Muscle layer of colon (tissue), 2 donors: ENCODE measurements around the gene TMC1.

Experiments used
- H3K27ac ChIP-seq: one replicate; pipeline ENCODE4 v1.7.0; 2013; ENCODE audit warnings: low read depth, mild to moderate bottlenecking, low read length, moderate library complexity
- H3K27me3 ChIP-seq, 2 donors: one replicate each; pipeline ENCODE4 v1.7.0; 2013; ENCODE audit warnings: low read length in 2 of 2, mild to moderate bottlenecking in 2 of 2; ENCODE audit not compliant: insufficient read depth in 2 of 2, control insufficient read depth in 1 of 2
- H3K36me3 ChIP-seq: one replicate; pipeline ENCODE4 v1.7.0; 2013; ENCODE audit warnings: mild to moderate bottlenecking, low read length; ENCODE audit not compliant: insufficient read depth
- H3K4me1 ChIP-seq: one replicate; pipeline ENCODE4 v1.7.0; 2013; ENCODE audit warnings: mild to moderate bottlenecking, low read length; ENCODE audit not compliant: insufficient read depth
- H3K4me3 ChIP-seq, 2 donors: one replicate each; pipeline ENCODE4 v1.7.0; 2013; ENCODE audit warnings: low read length in 2 of 2, low read depth in 1 of 2, mild to moderate bottlenecking in 1 of 2, moderate library complexity in 1 of 2
- H3K9ac ChIP-seq: one replicate; pipeline ENCODE4 v1.7.0; 2013; ENCODE audit warnings: low read length
- H3K9me3 ChIP-seq: one replicate; pipeline ENCODE4 v1.7.0; 2013; ENCODE audit warnings: mild to moderate bottlenecking, low read length
- donor health status: abdominal sarcoma.
- donor health status: Adenocarcinoma of cecum.

TMC1 gene

GRCh38 chr9:72627147-72627546, 105.7 kb downstream of the TMC1 start:
- Histone ChIP-seq H3K27ac (no peak overlapping the region), H3K9me3 (no peaks in the 10 kb centered on the region), H3K9ac (no peak overlapping the region)

GRCh38 chr9:72627956-72628540, 106.6 kb downstream of the TMC1 start:
- Histone ChIP-seq H3K4me1 (peaks cover 8% of the 10 kb centered on the region), H3K9me3 (no peaks in the 10 kb centered on the region), H3K4me3 (no peak overlapping the region), H3K36me3 (no peaks in the 10 kb centered on the region), H3K27me3 (no peaks in the 10 kb centered on the region), H3K27ac (no peak overlapping the region), H3K9ac (no peak overlapping the region)

More at GRCh38 chr9:72627147-72627546, 105.7 kb downstream of the TMC1 start:
- peaks cover 8% of the 10 kb centered on the region for H3K4me1 ChIP-seq
- H3K4me3 ChIP-seq = no peak overlapping the region
- H3K36me3 ChIP-seq = no peaks in the 10 kb centered on the region
- no peaks in the 10 kb centered on the region for H3K27me3 ChIP-seq

GRCh38 chr9:72633966-72634365, 112.6 kb downstream of the TMC1 start:
- Histone ChIP-seq H3K36me3 (no peaks in the 10 kb centered on the region), H3K4me1 (no peaks in the 10 kb centered on the region), H3K27me3 (no peaks in the 10 kb centered on the region), H3K9ac (no peak overlapping the region), H3K27ac (no peak overlapping the region), H3K4me3 (no peak overlapping the region), H3K9me3 (no peaks in the 10 kb centered on the region)

GRCh38 chr9:72635197-72635596, 113.8 kb downstream of the TMC1 start:
- H3K27me3 ChIP-seq = no peaks in the 10 kb centered on the region
- no peak overlapping the region for H3K4me3 ChIP-seq
- no peak overlapping the region for H3K27ac ChIP-seq
- no peaks in the 10 kb centered on the region for H3K36me3 ChIP-seq
- no peak overlapping the region for H3K9ac ChIP-seq
- no peaks in the 10 kb centered on the region for H3K4me1 ChIP-seq
- no peaks in the 10 kb centered on the region for H3K9me3 ChIP-seq

DNA sequence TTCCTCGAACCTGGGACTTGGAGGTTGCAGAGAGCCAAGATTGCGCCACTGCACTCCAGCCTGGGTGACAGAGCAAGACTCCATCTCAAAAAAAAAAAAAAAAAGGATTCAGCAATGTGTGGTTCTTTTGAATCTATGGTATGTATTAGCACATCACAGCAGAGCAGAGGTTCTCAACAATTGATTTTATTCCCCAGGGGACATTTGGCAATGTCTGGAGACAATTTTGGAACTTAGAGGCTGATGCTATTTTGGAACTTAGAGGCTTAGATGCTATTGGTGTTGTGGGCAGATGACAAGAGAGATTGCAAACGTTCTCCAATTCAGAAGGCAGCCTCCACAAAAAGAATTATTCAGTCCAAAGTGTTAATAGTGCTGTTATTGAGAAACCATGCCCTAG, 115.2 kb downstream of the TMC1 start:
- Histone ChIP-seq H3K27ac (no peak overlapping the region), H3K9me3 (no peaks in the 10 kb centered on the region), H3K27me3 (no peaks in the 10 kb centered on the region), H3K9ac (no peak overlapping the region), H3K4me1 (no peaks in the 10 kb centered on the region), H3K4me3 (no peak overlapping the region), H3K36me3 (no peaks in the 10 kb centered on the region)

DNA sequence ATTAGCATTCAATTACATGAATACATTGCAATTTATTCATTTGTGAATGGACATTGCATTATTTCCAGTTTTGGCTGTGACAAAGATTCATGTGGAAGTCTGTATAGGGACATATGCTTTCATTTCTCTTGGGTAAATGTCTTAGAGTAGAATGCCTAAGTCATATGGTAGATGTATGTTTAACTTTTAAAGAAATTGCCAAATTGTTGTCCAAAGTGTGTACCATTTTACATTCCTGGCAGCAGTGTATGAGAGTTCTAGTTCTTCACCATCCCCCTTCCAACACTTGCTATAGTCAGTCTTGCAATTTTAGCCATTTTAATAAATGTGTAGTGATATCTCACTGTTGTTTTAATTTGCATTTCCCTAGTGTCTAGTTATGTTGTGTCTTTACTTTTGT, 122.2 kb downstream of the TMC1 start:
- Histone ChIP-seq H3K4me3 (no peak overlapping the region), H3K4me1 (no peaks in the 10 kb centered on the region), H3K27me3 (no peaks in the 10 kb centered on the region), H3K27ac (no peak overlapping the region), H3K9ac (no peak overlapping the region), H3K9me3 (no peaks in the 10 kb centered on the region), H3K36me3 (no peaks in the 10 kb centered on the region)

DNA sequence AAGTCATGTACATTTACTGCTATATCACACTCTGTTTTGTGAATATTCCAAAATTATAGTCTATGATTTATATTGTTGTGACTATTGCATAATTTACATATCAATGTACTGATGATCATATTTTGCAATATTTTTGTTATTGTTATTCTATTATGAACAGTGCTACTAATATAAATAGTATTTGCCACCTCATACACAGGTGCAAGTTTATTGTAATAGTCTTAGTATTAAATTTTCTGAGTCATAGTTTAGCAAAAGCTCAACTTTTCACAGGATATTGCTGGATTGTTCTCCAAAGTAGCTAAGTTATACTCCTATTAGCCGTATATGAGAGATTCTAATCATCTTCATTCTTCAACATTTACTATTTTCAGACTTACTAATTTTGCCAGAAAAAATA, 124.7 kb downstream of the TMC1 start:
- no peak overlapping the region for H3K4me3 ChIP-seq
- no peaks in the 10 kb centered on the region for H3K27me3 ChIP-seq
- no peak overlapping the region for H3K27ac ChIP-seq
- H3K4me1 ChIP-seq = no peaks in the 10 kb centered on the region
- no peaks in the 10 kb centered on the region for H3K36me3 ChIP-seq
- no peak overlapping the region for H3K9ac ChIP-seq
- H3K9me3 ChIP-seq = no peaks in the 10 kb centered on the region

- Histone ChIP-seq H3K4me3 (no peak overlapping the region), H3K4me1 (no peaks in the 10 kb centered on the region), H3K36me3 (no peaks in the 10 kb centered on the region), H3K27ac (no peak overlapping the region), H3K9ac (no peak overlapping the region), H3K27me3 (no peaks in the 10 kb centered on the region), H3K9me3 (no peaks in the 10 kb centered on the region)
Measured at GRCh38 chr9:72648324-72649126, 127.1 kb downstream of the TMC1 start.

- no peaks in the 10 kb centered on the region for H3K4me1 ChIP-seq
- H3K36me3 ChIP-seq = no peaks in the 10 kb centered on the region
- H3K27ac ChIP-seq = no peak overlapping the region
- no peak overlapping the region for H3K9ac ChIP-seq
- no peak overlapping the region for H3K4me3 ChIP-seq
- H3K27me3 ChIP-seq = no peaks in the 10 kb centered on the region
- no peaks in the 10 kb centered on the region for H3K9me3 ChIP-seq
Measured at GRCh38 chr9:72649127-72649442, 127.7 kb downstream of the TMC1 start.

GRCh38 chr9:72650206-72650605, 128.8 kb downstream of the TMC1 start:
- Histone ChIP-seq H3K27me3 (no peaks in the 10 kb centered on the region), H3K4me1 (no peaks in the 10 kb centered on the region), H3K36me3 (no peaks in the 10 kb centered on the region), H3K4me3 (no peak overlapping the region), H3K9me3 (no peaks in the 10 kb centered on the region), H3K9ac (no peak overlapping the region), H3K27ac (no peak overlapping the region)

- no peaks in the 10 kb centered on the region for H3K4me1 ChIP-seq
- no peaks in the 10 kb centered on the region for H3K36me3 ChIP-seq
- no peaks in the 10 kb centered on the region for H3K9me3 ChIP-seq
- no peak overlapping the region for H3K27ac ChIP-seq
- no peak overlapping the region for H3K9ac ChIP-seq
- no peaks in the 10 kb centered on the region for H3K27me3 ChIP-seq
- H3K4me3 ChIP-seq = no peak overlapping the region
Measured at GRCh38 chr9:72656021-72656420, 134.6 kb downstream of the TMC1 start.

DNA sequence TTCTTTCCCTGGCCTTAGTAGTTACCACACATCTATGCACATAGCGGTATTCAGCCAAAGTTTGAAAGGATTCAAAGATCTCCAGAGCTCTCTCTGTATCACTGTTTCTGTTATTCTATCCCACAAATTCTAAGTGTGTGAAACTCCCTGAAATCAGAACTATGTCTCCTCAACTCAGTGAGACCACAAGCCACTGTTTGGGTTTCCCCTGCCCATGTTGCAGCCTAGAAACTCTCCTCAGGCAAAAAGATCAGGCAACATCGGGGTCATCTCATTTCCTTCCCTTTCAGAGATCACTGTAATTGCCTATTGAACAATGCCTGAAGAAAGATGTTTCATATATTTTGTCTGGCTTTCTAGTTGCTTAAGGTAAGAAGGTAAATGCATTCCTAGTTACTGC, 135.6 kb downstream of the TMC1 start:
- H3K9ac ChIP-seq = no peak overlapping the region
- no peaks in the 10 kb centered on the region for H3K9me3 ChIP-seq
- no peaks in the 10 kb centered on the region for H3K4me1 ChIP-seq
- no peak overlapping the region for H3K27ac ChIP-seq
- H3K4me3 ChIP-seq = no peak overlapping the region
- H3K27me3 ChIP-seq = no peaks in the 10 kb centered on the region
- H3K36me3 ChIP-seq = no peaks in the 10 kb centered on the region
